Activated effector memory CD4-positive, alpha-beta T cell treated with Interleukin-2 at 50 U/mL for 16 hours (primary cell): ENCODE measurements around the gene LRRC8E.
A peak's percentile ranks its signal among the peaks of the same experiment; 100 is the strongest.
"Not testable (repeated sequence)": the region's sequence is repeated elsewhere in the genome, so short reads cannot be mapped to it uniquely, and the experiment has no call there.

ENCODE experiments used
- DNase-seq: peaks from one replicate; pipeline ENCODE4 v3.0.0-alpha.2; 2020

The LRRC8E gene

GRCh38 chr19:7888826-7889217 lies 512 bp downstream of the LRRC8E start:
- DNase-seq, result no peak

- DNase-seq, result not testable (repeated sequence)
Measured at GRCh38 chr19:7893362-7894101, 5.2 kb downstream of the LRRC8E start.

DNA sequence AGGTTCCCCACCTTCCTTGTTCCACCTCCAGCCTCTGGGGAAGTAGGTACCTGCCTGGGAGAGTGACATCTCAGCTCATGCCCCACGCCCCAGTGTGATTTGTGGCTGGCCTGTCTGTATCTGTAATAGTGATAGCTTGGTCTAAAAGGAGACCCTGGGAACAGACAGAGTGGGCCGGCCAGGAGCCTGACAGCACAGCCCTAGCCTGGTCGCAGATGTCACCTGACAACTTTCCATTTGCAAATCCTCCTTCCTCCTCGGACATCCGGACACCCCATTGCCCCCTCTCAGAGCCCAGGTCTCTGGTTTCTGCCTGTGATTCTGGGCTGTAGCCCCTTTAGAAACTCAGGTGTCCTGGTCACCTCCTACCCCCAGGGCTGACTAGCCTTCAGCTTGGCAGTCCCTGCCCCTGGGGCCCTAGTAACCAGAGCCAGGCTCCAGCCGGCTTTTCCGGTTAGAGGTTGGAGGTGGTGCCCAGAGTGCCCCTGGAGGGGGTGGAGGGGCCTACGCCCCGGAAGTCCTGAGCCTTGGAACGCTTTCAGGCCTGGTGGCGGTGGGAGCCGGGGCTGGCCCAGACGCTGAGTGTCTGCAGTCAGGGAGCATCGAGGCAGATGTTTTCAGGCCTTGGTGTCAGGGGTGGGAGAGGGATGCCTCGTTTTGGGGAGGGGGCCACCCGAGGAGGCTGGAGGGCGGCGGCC lies 6.5 kb downstream of the LRRC8E start:
- DNase-seq, result no peak

DNA sequence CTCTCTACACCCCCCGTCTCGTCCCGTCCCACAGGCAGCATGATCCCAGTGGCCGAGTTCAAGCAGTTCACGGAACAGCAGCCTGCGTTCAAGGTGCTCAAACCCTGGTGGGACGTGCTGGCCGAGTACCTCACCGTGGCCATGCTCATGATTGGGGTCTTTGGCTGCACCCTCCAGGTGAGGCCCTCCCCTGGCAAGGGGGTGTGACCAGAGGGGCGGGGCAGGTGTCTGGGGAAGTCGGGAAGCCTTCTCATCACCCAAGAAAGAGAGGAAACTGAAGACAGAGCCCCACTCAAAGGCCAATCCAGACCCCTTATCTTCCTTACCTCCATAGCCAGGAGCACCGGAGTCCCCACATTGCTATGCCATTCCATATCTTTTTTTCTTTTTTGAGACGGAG lies 7.3 kb downstream of the LRRC8E start:
- no peak for DNase-seq

- no peak for DNase-seq
Measured at GRCh38 chr19:7897292-7897691, 9.0 kb downstream of the LRRC8E start.

DNA sequence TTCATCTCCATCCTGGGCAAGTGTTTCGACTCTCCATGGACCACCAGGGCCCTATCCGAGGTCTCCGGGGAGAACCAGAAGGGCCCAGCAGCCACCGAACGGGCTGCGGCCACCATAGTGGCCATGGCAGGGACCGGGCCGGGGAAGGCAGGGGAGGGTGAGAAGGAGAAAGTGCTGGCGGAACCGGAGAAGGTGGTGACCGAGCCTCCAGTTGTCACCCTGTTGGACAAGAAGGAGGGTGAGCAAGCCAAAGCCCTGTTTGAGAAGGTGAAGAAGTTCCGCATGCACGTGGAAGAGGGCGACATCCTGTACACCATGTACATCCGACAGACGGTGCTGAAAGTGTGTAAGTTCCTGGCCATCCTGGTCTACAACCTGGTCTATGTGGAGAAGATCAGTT lies 10.7 kb downstream of the LRRC8E start:
- DNase-seq, result no peak

DNA sequence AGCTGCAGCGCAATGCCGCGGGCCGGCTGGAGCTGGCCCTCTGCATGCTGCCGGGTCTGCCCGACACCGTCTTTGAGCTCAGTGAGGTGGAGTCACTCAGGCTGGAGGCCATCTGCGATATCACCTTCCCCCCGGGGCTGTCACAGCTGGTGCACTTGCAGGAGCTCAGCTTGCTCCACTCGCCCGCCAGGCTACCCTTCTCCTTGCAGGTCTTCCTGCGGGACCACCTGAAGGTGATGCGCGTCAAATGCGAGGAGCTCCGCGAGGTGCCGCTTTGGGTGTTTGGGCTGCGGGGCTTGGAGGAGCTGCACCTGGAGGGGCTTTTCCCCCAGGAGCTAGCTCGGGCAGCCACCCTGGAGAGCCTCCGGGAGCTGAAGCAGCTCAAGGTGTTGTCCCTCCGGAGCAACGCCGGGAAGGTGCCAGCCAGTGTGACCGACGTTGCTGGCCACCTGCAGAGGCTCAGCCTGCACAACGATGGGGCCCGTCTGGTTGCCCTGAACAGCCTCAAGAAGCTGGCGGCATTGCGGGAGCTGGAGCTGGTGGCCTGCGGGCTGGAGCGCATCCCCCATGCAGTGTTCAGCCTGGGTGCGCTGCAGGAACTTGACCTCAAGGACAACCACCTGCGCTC lies 11.6 kb downstream of the LRRC8E start:
- no peak for DNase-seq

- no peak for DNase-seq
Measured at GRCh38 chr19:7900401-7900870, 12.1 kb downstream of the LRRC8E start.

- no peak for DNase-seq
Measured at GRCh38 chr19:7900931-7901330, 12.6 kb downstream of the LRRC8E start.

- DNase-seq, result no peak
Measured at GRCh38 chr19:7901337-7901736, 13.0 kb downstream of the LRRC8E start.

GRCh38 chr19:7902796-7903243 lies 14.5 kb downstream of the LRRC8E start:
- DNase-seq, result no peak

DNA sequence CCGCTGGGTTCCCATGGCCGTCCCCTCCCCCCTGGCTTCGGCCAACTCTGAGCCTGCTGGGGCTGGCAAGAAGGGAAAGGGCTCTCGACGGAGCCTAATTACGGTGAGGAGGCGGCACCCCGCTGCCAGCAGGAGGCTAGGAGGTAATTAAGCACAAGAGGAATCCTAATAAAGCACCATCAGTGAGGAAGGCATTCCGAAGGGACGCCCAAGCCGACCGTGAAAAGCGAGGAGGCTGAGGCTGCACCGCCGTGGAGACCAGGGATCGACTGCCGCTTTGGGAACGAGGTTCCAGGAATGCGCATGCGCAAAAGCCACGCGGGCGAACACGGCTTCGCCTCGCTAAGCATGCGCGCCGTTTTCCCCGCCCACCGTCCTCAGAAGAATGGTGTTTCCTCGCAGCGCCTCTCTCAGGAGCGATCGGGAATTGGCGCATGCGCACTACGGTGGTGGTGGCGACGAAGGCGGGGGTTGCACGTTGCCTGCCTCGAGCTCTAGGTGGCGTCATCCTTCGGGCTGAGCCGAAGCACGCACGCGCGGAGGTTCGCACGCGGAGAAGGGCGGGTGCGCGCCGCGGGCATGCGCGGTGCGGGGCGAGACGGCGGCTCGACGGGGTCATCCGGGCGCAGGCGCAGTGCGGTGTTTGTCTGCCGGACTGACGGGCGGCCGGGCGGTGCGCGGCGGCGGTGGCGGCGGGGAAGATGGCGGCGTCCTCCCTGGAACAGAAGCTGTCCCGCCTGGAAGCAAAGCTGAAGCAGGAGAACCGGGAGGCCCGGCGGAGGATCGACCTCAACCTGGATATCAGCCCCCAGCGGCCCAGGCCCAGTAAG lies 15.1 kb downstream of the LRRC8E start, which contains the start of gene MAP2K7:
Gene MAP2K7 (plus strand): TSS at position 634 of the 830 bp plus-strand sequence. CDS start 68 bp downstream, at position 702.
- DNase-seq, result peak; percentile 100

GRCh38 chr19:7904074-7905020 lies 16.0 kb downstream of the LRRC8E start:
- DNase-seq, result peak; percentile 53

DNA sequence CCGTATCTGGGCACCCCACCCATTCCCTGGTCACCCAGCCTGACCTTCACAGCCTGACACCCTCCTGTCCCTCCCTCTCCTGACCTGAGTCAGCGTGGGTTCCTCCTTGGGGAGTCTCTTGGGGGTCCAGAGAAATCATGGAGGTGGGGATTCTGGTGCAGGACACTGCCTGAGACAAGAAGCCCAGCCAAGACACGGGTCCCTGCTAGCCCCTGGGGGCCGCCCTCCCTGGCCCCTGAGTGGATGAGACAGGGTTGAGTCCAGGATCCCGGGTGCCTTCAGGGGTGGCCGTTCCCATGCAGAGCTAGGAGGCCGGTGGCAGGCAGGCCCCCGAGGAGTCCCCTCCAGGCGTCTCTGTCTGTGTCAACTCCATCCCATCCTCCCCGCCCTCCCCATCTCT lies 17.0 kb downstream of the LRRC8E start:
- no peak for DNase-seq

DNA sequence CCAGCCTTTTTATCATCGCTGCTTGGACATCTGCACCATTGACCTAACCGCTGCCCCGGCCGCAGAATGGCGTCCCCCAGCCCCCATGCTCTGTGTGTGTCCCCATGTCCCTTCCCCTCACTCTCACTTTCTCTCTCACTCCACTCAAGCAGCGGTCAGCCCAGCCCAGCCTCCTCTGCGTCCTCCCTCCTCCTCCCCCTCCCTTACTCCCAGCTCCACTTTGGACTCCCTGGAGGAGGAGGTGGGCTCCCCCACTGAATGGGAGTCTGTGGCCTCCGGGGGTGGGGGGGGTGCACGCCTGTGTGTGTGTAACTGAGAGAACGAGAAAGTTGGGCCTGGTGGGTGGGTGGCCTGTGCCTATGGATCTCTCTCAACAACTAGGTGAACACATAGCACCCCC lies 17.5 kb downstream of the LRRC8E start:
- no peak for DNase-seq

DNA sequence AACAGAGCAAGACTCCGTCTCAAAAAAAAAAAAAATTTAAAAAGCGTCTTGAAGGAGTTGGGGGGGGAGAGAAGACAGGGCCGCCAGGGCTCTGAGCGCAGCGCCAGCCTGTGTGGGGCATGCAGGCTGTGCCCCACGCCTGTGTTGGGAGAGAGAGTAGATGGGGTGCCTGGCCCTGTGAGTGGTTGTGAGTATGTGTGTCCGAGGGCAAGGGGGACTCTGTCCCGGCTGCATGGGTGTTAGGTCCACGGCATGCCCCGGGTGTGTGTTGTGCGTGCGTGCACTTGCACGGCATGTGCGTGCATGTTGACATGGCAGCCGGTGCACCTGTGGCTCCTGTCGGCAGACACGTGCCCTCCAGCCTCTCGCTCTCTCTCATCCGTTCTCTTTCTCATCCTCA lies 18.8 kb downstream of the LRRC8E start:
- DNase-seq, result no peak

- DNase-seq, result no peak
Measured at GRCh38 chr19:7907544-7907943, 19.2 kb downstream of the LRRC8E start.

DNA sequence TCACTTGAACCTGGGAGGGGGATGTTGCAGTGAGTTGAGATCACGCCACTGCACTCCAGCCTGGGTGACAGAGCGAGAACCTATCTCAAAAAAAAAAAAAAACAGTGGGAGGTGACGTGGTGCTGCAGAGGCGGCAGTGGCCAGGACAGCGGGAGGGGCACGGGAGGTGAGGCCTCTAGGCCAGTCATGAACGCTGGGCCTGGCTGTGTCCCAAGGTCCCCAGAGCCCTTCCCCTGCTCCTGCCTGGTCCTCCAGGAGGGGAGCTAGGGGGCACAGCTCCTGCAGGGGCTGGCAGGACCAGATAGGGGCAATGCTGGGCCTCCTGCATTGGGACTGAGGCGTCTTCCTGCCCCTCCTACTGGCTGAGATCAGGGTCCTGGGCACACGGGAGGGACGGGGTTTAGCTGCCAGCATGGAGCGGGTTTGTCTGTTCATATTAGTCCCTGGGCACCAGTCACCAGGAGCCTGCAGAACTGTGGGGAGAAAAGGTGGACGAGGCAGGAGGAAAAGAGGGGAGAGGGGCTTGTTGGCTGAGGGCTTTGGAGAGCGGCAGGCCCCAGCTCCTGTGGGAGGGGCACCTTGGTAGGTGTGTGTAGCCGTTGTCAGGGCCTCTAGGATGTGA lies 19.9 kb downstream of the LRRC8E start:
- no peak for DNase-seq

GRCh38 chr19:7908742-7909461 lies 20.6 kb downstream of the LRRC8E start:
- DNase-seq, result no peak

- no peak for DNase-seq
Measured at GRCh38 chr19:7909471-7910067, 21.3 kb downstream of the LRRC8E start.
